H1 (cell line): ENCODE results near the gene PDP2. TPM values are rescaled to one million over a fixed set of nuclear protein-coding genes. Genes with fewer than 3 reads are reported as not detected.

Source experiments
- CTCF ChIA-PET: fragments of 300-600 bp; sonication (Branson Sonifier 250); formaldehyde crosslinking; loops from one replicate; lab custom pipeline; 2021; ENCODE audit not compliant: partially characterized antibody; lab: Charles Lee
- POLR2A ChIA-PET: fragments of 300-600 bp; sonication (Branson Sonifier 250); formaldehyde crosslinking; loops from one replicate; lab custom pipeline; 2021; ENCODE audit warnings: inconsistent platforms; ENCODE audit not compliant: partially characterized antibody; lab: Charles Lee
- DNase-seq, 2 experiments: peaks; one replicate each; pipeline versions ENCODE4 v3.0.0 to v3.0.0-alpha.2; 2010 to 2022; ENCODE audit warnings: low spot score in 2 of 2, low read depth in 1 of 2, mixed read lengths in 1 of 2
- FAIRE-seq: peaks from 2 replicates; lab custom pipeline; 2011; peaks lifted over from hg19 to GRCh38; lab: Jason Lieb, UNC
- H2AFZ ChIP-seq: 2 replicates; pipeline ENCODE4 v1.8.1; 2012; ENCODE audit warnings: low read length, inconsistent platforms
- H2AK5ac ChIP-seq: 2 replicates; pipeline ENCODE4 v1.6.1; 2013; ENCODE audit warnings: low read depth, low read length
- H2BK120ac ChIP-seq: replicated peaks from 2 replicates; pipeline ENCODE3; 2013; ENCODE audit warnings: low read depth, low read length, inconsistent platforms
- H2BK12ac ChIP-seq: 2 replicates; pipeline ENCODE4 v1.6.1; 2013; ENCODE audit warnings: low read depth, low read length
- H2BK15ac ChIP-seq: 2 replicates; pipeline ENCODE4 v1.6.1; 2013; ENCODE audit warnings: low read length
- H2BK20ac ChIP-seq: 2 replicates; pipeline ENCODE4 v1.6.1; 2013; ENCODE audit warnings: low read length
- H2BK5ac ChIP-seq: 2 replicates; pipeline ENCODE4 v1.6.1; 2013; ENCODE audit warnings: low read depth, low read length
- H3K14ac ChIP-seq: 2 replicates; pipeline ENCODE4 v1.6.1; 2013; ENCODE audit warnings: inconsistent platforms; ENCODE audit not compliant: insufficient read length
- H3K18ac ChIP-seq: 2 replicates; pipeline ENCODE4 v1.6.1; 2013; ENCODE audit warnings: low read length; ENCODE audit errors: extremely low read depth
- H3K23ac ChIP-seq: 2 replicates; pipeline ENCODE4 v1.6.1; 2013; ENCODE audit warnings: inconsistent platforms; ENCODE audit not compliant: insufficient read length
- H3K23me2 ChIP-seq: 2 replicates; pipeline ENCODE4 v1.6.1; 2013; ENCODE audit warnings: low read depth, low read length
- H3K27ac ChIP-seq: 2 replicates; pipeline ENCODE4 v1.6.1; 2011; ENCODE audit warnings: low read depth, low read length, inconsistent platforms
- H3K27me3 ChIP-seq, 4 experiments: replicated peaks in 1 of 4; 1 replicate in 1 of 4; 2 replicates in 3 of 4; pipeline versions ENCODE4 v1.6.1 to v1.8.1; 2011 to 2013; ENCODE audit warnings: low read length in 3 of 4, mild to moderate bottlenecking in 3 of 4, inconsistent platforms in 2 of 4, mixed read lengths in 2 of 4, moderate library complexity in 1 of 4; ENCODE audit not compliant: control insufficient read depth in 3 of 4, insufficient read depth in 3 of 4; ENCODE audit errors: extremely low read depth in 1 of 4
- H3K36me3 ChIP-seq, 4 experiments: 2 replicates each; pipeline versions ENCODE4 v1.6.1 to v1.8.1; 2011 to 2013; ENCODE audit warnings: mild to moderate bottlenecking in 4 of 4, low read length in 3 of 4, moderate library complexity in 2 of 4, control low read depth in 1 of 4, inconsistent platforms in 1 of 4; ENCODE audit not compliant: insufficient read depth in 4 of 4, control insufficient read depth in 2 of 4
- H3K4ac ChIP-seq: replicated peaks from 2 replicates; pipeline ENCODE3; 2013; ENCODE audit warnings: low read length, low read depth, mixed read lengths, inconsistent platforms; ENCODE audit not compliant: insufficient read length
- H3K4me1 ChIP-seq, 4 experiments: replicated peaks in 1 of 4; 1 replicate in 1 of 4; 2 replicates in 3 of 4; pipeline versions ENCODE4 v1.6.1 to v1.8.1; 2011 to 2013; ENCODE audit warnings: low read length in 3 of 4, inconsistent platforms in 2 of 4, mixed read lengths in 1 of 4; ENCODE audit not compliant: insufficient read depth in 4 of 4, control insufficient read depth in 3 of 4
- H3K4me2 ChIP-seq, 2 experiments: 2 replicates each; pipeline versions ENCODE4 v1.6.1 to v1.8.1; 2011 to 2013; ENCODE audit warnings: low read depth in 2 of 2, low read length in 2 of 2, control low read depth in 1 of 2, inconsistent platforms in 1 of 2, mild to moderate bottlenecking in 1 of 2; ENCODE audit not compliant: insufficient read depth in 1 of 2
- H3K4me3 ChIP-seq, 4 experiments: fragments of 200-600, 300-600 bp in 1 of 4; sonication (generic), shearing (Covaris generic), sonication (Bioruptor Twin) in 1 of 4; 2 replicates each; pipeline versions ENCODE4 v1.5.1 to v1.8.1; 2011 to 2016; ENCODE audit warnings: low read length in 4 of 4, low read depth in 3 of 4, control low read depth in 2 of 4, inconsistent platforms in 2 of 4, mild to moderate bottlenecking in 2 of 4, mixed read lengths in 1 of 4, moderate library complexity in 1 of 4; ENCODE audit not compliant: insufficient read depth in 2 of 4; ENCODE audit errors: extremely low read depth in 1 of 4
- H3K56ac ChIP-seq: replicated peaks from 2 replicates; pipeline ENCODE3; 2013; ENCODE audit warnings: low read depth, mild to moderate bottlenecking, mixed read lengths, low read length, inconsistent platforms; ENCODE audit not compliant: insufficient read length
- H3K79me1 ChIP-seq: 2 replicates; pipeline ENCODE4 v1.6.1; 2013; ENCODE audit warnings: low read depth, low read length, control low read depth
- H3K79me2 ChIP-seq, 2 experiments: 2 replicates each; pipeline versions ENCODE4 v1.6.1 to v1.8.1; 2012 to 2013; ENCODE audit warnings: low read length in 2 of 2, mild to moderate bottlenecking in 2 of 2, inconsistent platforms in 1 of 2; ENCODE audit not compliant: insufficient read depth in 2 of 2, control insufficient read depth in 1 of 2
- H3K9ac ChIP-seq, 4 experiments: replicated peaks in 1 of 4; 1 replicate in 1 of 4; 2 replicates in 3 of 4; pipeline versions ENCODE4 v1.6.1 to v1.8.1; 2011 to 2013; ENCODE audit warnings: low read depth in 3 of 4, low read length in 3 of 4, control low read depth in 2 of 4, mild to moderate bottlenecking in 2 of 4, moderate library complexity in 2 of 4, inconsistent platforms in 1 of 4; ENCODE audit errors: extremely low read depth in 1 of 4
- H3K9me3 ChIP-seq, 2 experiments: 2 replicates each; pipeline versions ENCODE4 v1.6.1 to v1.8.1; 2012 to 2013; ENCODE audit warnings: mild to moderate bottlenecking in 2 of 2, moderate library complexity in 2 of 2, control low read depth in 1 of 2, inconsistent platforms in 1 of 2, low read depth in 1 of 2, low read length in 1 of 2, mixed read lengths in 1 of 2; ENCODE audit not compliant: insufficient read depth in 2 of 2
- H4K20me1 ChIP-seq, 2 experiments: replicated peaks in 1 of 2; 2 replicates each; pipeline versions ENCODE3 to v1.8.1; 2011 to 2013; ENCODE audit warnings: inconsistent platforms in 2 of 2, low read length in 2 of 2, mild to moderate bottlenecking in 1 of 2; ENCODE audit not compliant: insufficient read depth in 2 of 2, control insufficient read depth in 1 of 2
- H4K5ac ChIP-seq: 2 replicates; pipeline ENCODE4 v1.6.1; 2013; ENCODE audit warnings: low read length, low read depth, mixed read lengths, inconsistent platforms; ENCODE audit not compliant: insufficient read length
- H4K8ac ChIP-seq: 2 replicates; pipeline ENCODE4 v1.8.0; 2013; ENCODE audit warnings: mild to moderate bottlenecking, moderate library complexity, low read length, inconsistent platforms; ENCODE audit not compliant: insufficient read depth; ENCODE audit errors: extremely low read depth
- H4K91ac ChIP-seq: replicated peaks from 2 replicates; pipeline ENCODE3; 2013; ENCODE audit warnings: low read length, mixed read lengths, inconsistent platforms; ENCODE audit not compliant: insufficient read length
- BRCA1 ChIP-seq: IDR thresholded peaks from 2 replicates; pipeline ENCODE4 v1.6.1; 2012; ENCODE audit warnings: low read depth, low read length, improper control_type of control experiment
- CBX5 ChIP-seq: fragments of 300-800, 300-1000 bp; sonication (generic); IDR thresholded peaks from 2 replicates; pipeline ENCODE4 v1.7.1; 2016; ENCODE audit warnings: antibody characterized with exemption, low read length, low read depth
- CEBPB ChIP-seq: IDR thresholded peaks from 2 replicates; pipeline ENCODE4 v1.6.1; 2012; ENCODE audit warnings: low read depth, low read length
- EP300 ChIP-seq, 2 experiments: IDR thresholded peaks; 1 replicate in 1 of 2; 2 replicates in 1 of 2; pipeline ENCODE4 v1.6.1; 2011 to 2012; ENCODE audit warnings: low read depth in 2 of 2, low read length in 2 of 2, mild to moderate bottlenecking in 2 of 2, borderline replicate concordance in 1 of 2, inconsistent platforms in 1 of 2, moderate library complexity in 1 of 2
- EZH2 ChIP-seq: fragments of 200-600 bp; sonication (generic); IDR thresholded peaks from 2 replicates; pipeline ENCODE4 v1.7.1; 2012; ENCODE audit warnings: low read depth, mild to moderate bottlenecking, moderate library complexity, low read length, inconsistent platforms; ENCODE audit not compliant: severe bottlenecking
- GABPA ChIP-seq: IDR thresholded peaks from 2 replicates; pipeline ENCODE4 v1.6.1; 2011; ENCODE audit warnings: mild to moderate bottlenecking, low read length, moderate library complexity, borderline replicate concordance; ENCODE audit not compliant: insufficient read depth
- HDAC6 ChIP-seq: IDR thresholded peaks from one replicate; pipeline ENCODE4 v1.7.1; 2012; ENCODE audit warnings: low read depth, mild to moderate bottlenecking, inconsistent platforms, low read length, moderate library complexity
- NRF1 ChIP-seq: IDR thresholded peaks from 2 replicates; pipeline ENCODE4 v1.6.1; 2011; ENCODE audit warnings: mild to moderate bottlenecking, low read depth, low read length, improper control_type of control experiment
- PHF8 ChIP-seq: fragments of 200-600 bp; sonication (generic); conservative IDR thresholded peaks from 2 replicates; pipeline ENCODE4 v1.7.1; 2012; ENCODE audit warnings: low read depth, mild to moderate bottlenecking, inconsistent platforms, low read length, moderate library complexity
- POLR2AphosphoS5 ChIP-seq: IDR thresholded peaks from 2 replicates; pipeline ENCODE4 v1.6.1; 2011; ENCODE audit warnings: low read depth, low read length
- POU5F1 ChIP-seq: IDR thresholded peaks from 2 replicates; pipeline ENCODE4 v1.6.1; 2011; ENCODE audit warnings: low read depth, mild to moderate bottlenecking, low read length, moderate library complexity
- RNF2 ChIP-seq: fragments of 200-900, 300-1000 bp; sonication (generic); IDR thresholded peaks from 2 replicates; pipeline ENCODE4 v1.7.1; 2016; ENCODE audit warnings: borderline replicate concordance, low read depth, mild to moderate bottlenecking, antibody characterized with exemption, low read length; ENCODE audit not compliant: poor library complexity, severe bottlenecking; ENCODE audit errors: missing control alignments
- SIN3A ChIP-seq, 2 experiments: IDR thresholded peaks in 1 of 2; conservative IDR thresholded peaks in 1 of 2; 2 replicates each; pipeline ENCODE4 v1.6.1; 2011 to 2012; ENCODE audit warnings: low read length in 2 of 2, improper control_type of control experiment in 1 of 2, low read depth in 1 of 2, mild to moderate bottlenecking in 1 of 2
- SIX5 ChIP-seq: IDR thresholded peaks from 2 replicates; pipeline ENCODE4 v1.6.1; 2011; ENCODE audit warnings: mild to moderate bottlenecking, low read depth, low read length
- SP4 ChIP-seq: IDR thresholded peaks from 2 replicates; pipeline ENCODE4 v1.6.1; 2012; ENCODE audit warnings: low read length, inconsistent platforms
- polyA plus RNA-seq, 7 experiments: library from polyadenylated mRNA; depleted of rRNA in 3 of 7; stranded (reverse) in 5 of 7; unstranded in 2 of 7; fragments of >200 nt in 5 of 7; fragments of 200-250 nt in 2 of 7; gene quantifications; 1 replicate in 5 of 7; 2 replicates in 1 of 7; 4 replicates in 1 of 7; pipeline versions ENCODE4 v1.2.1 to v1.2.3, GENCODE V29; 2011 to 2013; ENCODE audit warnings: missing spikeins in 2 of 7, mixed read lengths in 2 of 7
- total RNA-seq: library from RNA; stranded (reverse); fragmentation: NEBNext Ultra II Directional; extraction: Animal tissue kit (Norgen Biotek cat#: 25700); gene quantifications from 2 replicates; pipeline ENCODE4 v1.2.1, GENCODE V29; 2021

Gene PDP2
- total and polyA plus RNA-seq, 2 of the 8 experiments (the other 6 are each of a cell fraction or from before 2014, with no cell fraction given): 11.7 to 36.5 TPM

GRCh38 chr16:66863707-66864106 lies 16.6 kb upstream of the PDP2 start:
- H3K4me2 ChIP-seq: no peak overlapping the region
- no peak overlapping the region for H3K4me3 ChIP-seq
- H3K18ac ChIP-seq: no peak overlapping the region
- no peak overlapping the region for H4K8ac ChIP-seq
- H2BK15ac ChIP-seq: no peak overlapping the region
- ChIA-PET CTCF (interaction anchor here (1.1 to 2.6 kb wide), 2 partner anchors 10 to 13 kb away, joined by 3 to 10 read pairs; no protein-coding TSS in a partner anchor), POLR2A (no interaction called here)
- no peaks in the 10 kb centered on the region for H3K79me2 ChIP-seq
- no peak for FAIRE-seq
- no peak overlapping the region for H2BK120ac ChIP-seq
- no peak overlapping the region for H3K23ac ChIP-seq
- no peak overlapping the region for H4K5ac ChIP-seq
- no peaks in the 10 kb centered on the region for H3K9me3 ChIP-seq
- H2BK20ac ChIP-seq: no peak overlapping the region
- H4K91ac ChIP-seq: no peak overlapping the region
- H2AK5ac ChIP-seq: no peak overlapping the region
- H2BK12ac ChIP-seq: no peak overlapping the region
- H2AFZ ChIP-seq: no peak overlapping the region
- no peaks in the 10 kb centered on the region for H3K4me1 ChIP-seq
- no peak overlapping the region for H3K27ac ChIP-seq
- no peaks in the 10 kb centered on the region for H3K79me1 ChIP-seq
- no peaks in the 10 kb centered on the region for H4K20me1 ChIP-seq
- no peak overlapping the region for H3K4ac ChIP-seq
- H3K23me2 ChIP-seq: no peaks in the 10 kb centered on the region
- no peak overlapping the region for H2BK5ac ChIP-seq
- DNase-seq: no peak
- H3K56ac ChIP-seq: no peak overlapping the region
- no peak overlapping the region for H3K9ac ChIP-seq
- H3K27me3 ChIP-seq: no peaks in the 10 kb centered on the region
- no peak overlapping the region for H3K14ac ChIP-seq
- H3K36me3 ChIP-seq: no peaks in the 10 kb centered on the region
- TF ChIP-seq BRCA1 (no peak), EP300 (IDR thresholded peaks at IDR 0.05; ENCODE audit: borderline replicate concordance in 1 of 2, low read depth in 2 of 2, low read length in 2 of 2) (no peak), SIX5 (no peak), RNF2 (no peak), SP4 (no peak), PHF8 (no peak), GABPA (no peak), POLR2AphosphoS5 (no peak), POU5F1 (no peak), SIN3A (conservative IDR thresholded peaks at IDR 0.05 in 1 of 2, IDR thresholded peaks at IDR 0.05 in 1 of 2; ENCODE audit: low read depth in 1 of 2, low read length in 2 of 2) (no peak), CEBPB (no peak), EZH2 (no peak), HDAC6 (no peak), NRF1 (no peak), CBX5 (no peak)
